HG03378 (cell line): ENCODE data around the gene ZRANB1.

Experiments used
- ATAC-seq: cut with Tn5 transposase; IDR thresholded peaks from one replicate; pipeline ENCODE4 v1.9.1; 2021; ENCODE audit warnings: mild to moderate bottlenecking, moderate library complexity; ENCODE audit not compliant: unreplicated experiment

ZRANB1 gene

GRCh38 chr10:124918906-124919305 lies 23.0 kb upstream of the ZRANB1 start:
- no peak for ATAC-seq

GRCh38 chr10:124921261-124921660 lies 20.7 kb upstream of the ZRANB1 start:
- no peak for ATAC-seq

GRCh38 chr10:124923684-124924083 lies 18.2 kb upstream of the ZRANB1 start:
- no peak for ATAC-seq

GRCh38 chr10:124926548-124926947 lies 15.4 kb upstream of the ZRANB1 start:
- no peak for ATAC-seq

- ATAC-seq, result no peak
Measured at GRCh38 chr10:124928087-124928486, 13.8 kb upstream of the ZRANB1 start.

GRCh38 chr10:124928545-124928944 lies 13.4 kb upstream of the ZRANB1 start:
- ATAC-seq, result no peak

- ATAC-seq, result no peak
Measured at GRCh38 chr10:124935946-124936345, 6.0 kb upstream of the ZRANB1 start.

- ATAC-seq, result no peak
Measured at GRCh38 chr10:124936813-124937212, 5.1 kb upstream of the ZRANB1 start.

GRCh38 chr10:124939290-124939689 lies 2.6 kb upstream of the ZRANB1 start:
- ATAC-seq, result no peak

- ATAC-seq, result no peak
Measured at GRCh38 chr10:124942317-124943169, 620 bp downstream of the ZRANB1 start.

GRCh38 chr10:124943301-124944092 lies 1.6 kb downstream of the ZRANB1 start:
- ATAC-seq, result no peak

- no peak for ATAC-seq
Measured at GRCh38 chr10:124944982-124945381, 3.1 kb downstream of the ZRANB1 start.

GRCh38 chr10:124946945-124947344 lies 5.0 kb downstream of the ZRANB1 start:
- ATAC-seq, result no peak

GRCh38 chr10:124949543-124949942 lies 7.6 kb downstream of the ZRANB1 start:
- ATAC-seq, result no peak

- no peak for ATAC-seq
Measured at GRCh38 chr10:124952123-124952522, 10.2 kb downstream of the ZRANB1 start.

GRCh38 chr10:124953421-124953820 lies 11.5 kb downstream of the ZRANB1 start:
- no peak for ATAC-seq

GRCh38 chr10:124955243-124955642 lies 13.3 kb downstream of the ZRANB1 start:
- no peak for ATAC-seq

- ATAC-seq, result no peak
Measured at GRCh38 chr10:124955868-124956267, 13.9 kb downstream of the ZRANB1 start.

GRCh38 chr10:124956764-124957163 lies 14.8 kb downstream of the ZRANB1 start:
- ATAC-seq, result no peak

GRCh38 chr10:124957404-124957947 lies 15.6 kb downstream of the ZRANB1 start:
- ATAC-seq, result no peak

- ATAC-seq, result no peak
Measured at GRCh38 chr10:124959564-124959963, 17.6 kb downstream of the ZRANB1 start.

- no peak for ATAC-seq
Measured at GRCh38 chr10:124961248-124961570, 19.3 kb downstream of the ZRANB1 start.
